CD4-positive, alpha-beta T cell treated with Interleukin-15 for 4 hours (primary cell): ENCODE results near the gene DDIT3.
"Not testable (repeated sequence)": the region's sequence is repeated elsewhere in the genome, so short reads cannot be mapped to it uniquely, and the experiment has no call there.

ENCODE experiments used
- DNase-seq: peaks from one replicate; pipeline ENCODE4 v3.0.0-alpha.2; 2020; ENCODE audit warnings: low spot score

The DDIT3 gene

GRCh38 chr12:57520053-57520818, at the start of gene DDIT3:
Gene DDIT3, minus strand, starts transcription at chr12:57520514. Its CDS starts 3,108 bp downstream, at chr12:57517406.
- peak; percentile 99 for DNase-seq

GRCh38 chr12:57569858-57570257, 49.5 kb upstream of the DDIT3 start:
- no peak for DNase-seq

GRCh38 chr12:57568838-57569237, 48.5 kb upstream of the DDIT3 start:
- no peak for DNase-seq

GRCh38 chr12:57564178-57564740, 43.9 kb upstream of the DDIT3 start:
- DNase-seq = no peak

- DNase-seq = no peak
Observed at GRCh38 chr12:57563358-57563757, 43.0 kb upstream of the DDIT3 start.

GRCh38 chr12:57561117-57561516, 40.8 kb upstream of the DDIT3 start:
- not testable (repeated sequence) for DNase-seq

GRCh38 chr12:57560516-57560915, 40.2 kb upstream of the DDIT3 start:
- no peak for DNase-seq

GRCh38 chr12:57558864-57559263, 38.5 kb upstream of the DDIT3 start:
- DNase-seq = no peak

- DNase-seq = no peak
Observed at GRCh38 chr12:57554897-57555296, 34.6 kb upstream of the DDIT3 start.

GRCh38 chr12:57554453-57554852, 34.1 kb upstream of the DDIT3 start:
- DNase-seq = no peak

- DNase-seq = no peak
Observed at GRCh38 chr12:57553343-57554202, 33.3 kb upstream of the DDIT3 start.

GRCh38 chr12:57552835-57553313, 32.6 kb upstream of the DDIT3 start:
- DNase-seq = no peak

- DNase-seq = no peak
Observed at GRCh38 chr12:57552306-57552651, 32.0 kb upstream of the DDIT3 start.

- no peak for DNase-seq
Observed at GRCh38 chr12:57551637-57552305, 31.5 kb upstream of the DDIT3 start.

GRCh38 chr12:57550641-57551549, 30.6 kb upstream of the DDIT3 start:
- no peak for DNase-seq

GRCh38 chr12:57549909-57550640, 29.8 kb upstream of the DDIT3 start, which contains the start of gene KIF5A:
Gene KIF5A, plus strand, starts transcription at chr12:57550044. Its CDS starts 228 bp downstream, at chr12:57550272.
- peak; percentile 44 for DNase-seq

- no peak for DNase-seq
Observed at GRCh38 chr12:57549203-57549908, 29.0 kb upstream of the DDIT3 start.

GRCh38 chr12:57548488-57548887, 28.2 kb upstream of the DDIT3 start:
- DNase-seq = no peak

GRCh38 chr12:57548013-57548315, 27.6 kb upstream of the DDIT3 start:
- DNase-seq = no peak
